Activated naive CD8-positive, alpha-beta T cell treated with anti-CD3 and anti-CD28 coated beads for 36 hours (primary cell): ENCODE results near the gene MIF4GD. TPM values are rescaled to one million over a fixed set of nuclear protein-coding genes. Genes with fewer than 3 reads are reported as not detected.
A peak's percentile ranks its signal among the peaks of the same experiment; 100 is the strongest.
"Not testable (repeated sequence)": the region's sequence is repeated elsewhere in the genome, so short reads cannot be mapped to it uniquely, and the experiment has no call there.

Experiments
- DNase-seq: peaks from one replicate; pipeline ENCODE4 v3.0.0; 2021
- H3K27ac Mint-ChIP-seq: one replicate; pipeline ENCODE4 v1.8.0; 2022; ENCODE audit warnings: mild to moderate bottlenecking, moderate library complexity, mixed read lengths
- H3K27me3 Mint-ChIP-seq: one replicate; pipeline ENCODE4 v1.8.0; 2022; ENCODE audit warnings: mild to moderate bottlenecking, mixed read lengths
- H3K36me3 Mint-ChIP-seq: one replicate; pipeline ENCODE4 v1.8.0; 2021; ENCODE audit warnings: mild to moderate bottlenecking, mixed read lengths
- H3K4me1 Mint-ChIP-seq: one replicate; pipeline ENCODE4 v1.8.0; 2021; ENCODE audit warnings: mixed read lengths
- H3K4me3 Mint-ChIP-seq: one replicate; pipeline ENCODE4 v1.8.0; 2022; ENCODE audit warnings: mild to moderate bottlenecking, moderate library complexity, mixed read lengths
- H3K9me3 Mint-ChIP-seq: one replicate; pipeline ENCODE4 v1.8.0; 2022; ENCODE audit warnings: mixed read lengths
- total RNA-seq, 2 experiments: library from RNA; stranded (reverse); gene quantifications; one replicate each; pipeline ENCODE4 v1.2.3, GENCODE V29; 2021

The MIF4GD gene
- total RNA-seq, 2 experiments from 2014 or later: 35.3 to 38.1 TPM

- peak overlapping the region; percentile 91 for H3K27ac Mint-ChIP-seq
- DNase-seq: no peak
- peak overlapping the region; percentile 55 for H3K4me3 Mint-ChIP-seq
- H3K9me3 Mint-ChIP-seq: no peaks in the 10 kb centered on the region
- H3K4me1 Mint-ChIP-seq: peaks cover 26% of the 10 kb centered on the region
- H3K27me3 Mint-ChIP-seq: no peaks in the 10 kb centered on the region
- peaks cover 2% of the 10 kb centered on the region for H3K36me3 Mint-ChIP-seq
Measured at GRCh38 chr17:75295201-75296158, 24.4 kb upstream of the MIF4GD start.

- H3K36me3 Mint-ChIP-seq, H3K27ac Mint-ChIP-seq, H3K27me3 Mint-ChIP-seq: not testable (repeated sequence)
Measured at GRCh38 chr17:75292810-75293448, 21.9 kb upstream of the MIF4GD start.

GRCh38 chr17:75289832-75290337 lies 18.9 kb upstream of the MIF4GD start:
- Mint-ChIP-seq H3K27me3 (peaks cover 4% of the 10 kb centered on the region), H3K4me1 (peaks cover 22% of the 10 kb centered on the region), H3K27ac (peak overlapping the region; percentile 100), H3K36me3 (peaks cover 16% of the 10 kb centered on the region), H3K9me3 (no peaks in the 10 kb centered on the region), H3K4me3 (peak overlapping the region; percentile 92)
- DNase-seq: peak; percentile 64

More at GRCh38 chr17:75292810-75293448, 21.9 kb upstream of the MIF4GD start:
- H3K4me3 Mint-ChIP-seq, H3K9me3 Mint-ChIP-seq, DNase-seq: not testable (repeated sequence)
- peaks cover 33% of the 10 kb centered on the region for H3K4me1 Mint-ChIP-seq

- Mint-ChIP-seq H3K9me3 (no peaks in the 10 kb centered on the region), H3K27ac (peak within 1 kb of the TSS; percentile 100), H3K4me1 (peaks cover 20% of the 10 kb centered on the region), H3K36me3 (peaks cover 16% of the 10 kb centered on the region), H3K27me3 (peaks cover 4% of the 10 kb centered on the region), H3K4me3 (peak within 1 kb of the TSS; percentile 92)
- peak; percentile 98 for DNase-seq
Measured at GRCh38 chr17:75289115-75289831, 18.2 kb upstream of the MIF4GD start, which contains the start of gene SLC25A19. SLC25A19 (minus strand) TSS chr17:75289433; CDS start chr17:75286764, 2,669 bp downstream.

GRCh38 chr17:75288770-75289114 lies 17.7 kb upstream of the MIF4GD start:
- H3K9me3 Mint-ChIP-seq: no peaks in the 10 kb centered on the region
- peak overlapping the region; percentile 92 for H3K4me3 Mint-ChIP-seq
- peak; percentile 64 for DNase-seq
- peak overlapping the region; percentile 100 for H3K27ac Mint-ChIP-seq
- peaks cover 4% of the 10 kb centered on the region for H3K27me3 Mint-ChIP-seq
- peaks cover 19% of the 10 kb centered on the region for H3K4me1 Mint-ChIP-seq
- H3K36me3 Mint-ChIP-seq: peaks cover 17% of the 10 kb centered on the region

- peaks cover 21% of the 10 kb centered on the region for H3K36me3 Mint-ChIP-seq
Measured at GRCh38 chr17:75288359-75288758, 17.3 kb upstream of the MIF4GD start.

GRCh38 chr17:75287221-75287620 lies 16.2 kb upstream of the MIF4GD start:
- Mint-ChIP-seq H3K27ac (no peak overlapping the region), H3K36me3 (peaks cover 23% of the 10 kb centered on the region), H3K27me3 (peaks cover 4% of the 10 kb centered on the region), H3K4me1 (peaks cover 21% of the 10 kb centered on the region), H3K4me3 (peak overlapping the region; percentile 92), H3K9me3 (no peaks in the 10 kb centered on the region)
- DNase-seq: no peak

More at GRCh38 chr17:75288359-75288758, 17.3 kb upstream of the MIF4GD start:
- H3K27ac Mint-ChIP-seq: peak overlapping the region; percentile 100
- DNase-seq: no peak
- H3K4me3 Mint-ChIP-seq: peak overlapping the region; percentile 92
- H3K9me3 Mint-ChIP-seq: no peaks in the 10 kb centered on the region
- H3K27me3 Mint-ChIP-seq: peaks cover 4% of the 10 kb centered on the region
- H3K4me1 Mint-ChIP-seq: peaks cover 19% of the 10 kb centered on the region

GRCh38 chr17:75285123-75285522 lies 14.1 kb upstream of the MIF4GD start:
- H3K4me1 Mint-ChIP-seq: peaks cover 20% of the 10 kb centered on the region
- no peak overlapping the region for H3K27ac Mint-ChIP-seq
- DNase-seq: no peak
- H3K27me3 Mint-ChIP-seq: peaks cover 4% of the 10 kb centered on the region
- no peaks in the 10 kb centered on the region for H3K9me3 Mint-ChIP-seq
- H3K36me3 Mint-ChIP-seq: peaks cover 27% of the 10 kb centered on the region
- no peak overlapping the region for H3K4me3 Mint-ChIP-seq

- not testable (repeated sequence) for H3K9me3 Mint-ChIP-seq, H3K27me3 Mint-ChIP-seq, H3K27ac Mint-ChIP-seq, H3K4me1 Mint-ChIP-seq, H3K4me3 Mint-ChIP-seq, DNase-seq
- H3K36me3 Mint-ChIP-seq: peaks cover 19% of the 10 kb centered on the region
Measured at GRCh38 chr17:75280189-75280588, 9.2 kb upstream of the MIF4GD start.

GRCh38 chr17:75277664-75278071 lies 6.6 kb upstream of the MIF4GD start:
- H3K36me3 Mint-ChIP-seq: peaks cover 24% of the 10 kb centered on the region
- H3K27ac Mint-ChIP-seq: no peak overlapping the region
- H3K9me3 Mint-ChIP-seq: no peaks in the 10 kb centered on the region
- DNase-seq: no peak
- peaks cover 13% of the 10 kb centered on the region for H3K4me1 Mint-ChIP-seq
- no peak overlapping the region for H3K4me3 Mint-ChIP-seq
- no peaks in the 10 kb centered on the region for H3K27me3 Mint-ChIP-seq

GRCh38 chr17:75273977-75274708 lies 3.1 kb upstream of the MIF4GD start:
- Mint-ChIP-seq H3K4me3 (no peak overlapping the region), H3K4me1 (peaks cover 27% of the 10 kb centered on the region), H3K9me3 (no peaks in the 10 kb centered on the region), H3K36me3 (peaks cover 29% of the 10 kb centered on the region), H3K27me3 (no peaks in the 10 kb centered on the region), H3K27ac (peak overlapping the region; percentile 22)
- no peak for DNase-seq

- Mint-ChIP-seq H3K36me3 (peaks cover 26% of the 10 kb centered on the region), H3K27me3 (no peaks in the 10 kb centered on the region), H3K4me1 (peaks cover 34% of the 10 kb centered on the region), H3K9me3 (no peaks in the 10 kb centered on the region), H3K4me3 (peak overlapping the region; percentile 90), H3K27ac (peak overlapping the region; percentile 69)
- DNase-seq: no peak
Measured at GRCh38 chr17:75272848-75273184, 1.8 kb upstream of the MIF4GD start.

- Mint-ChIP-seq H3K27me3 (no peaks in the 10 kb centered on the region), H3K9me3 (no peaks in the 10 kb centered on the region), H3K4me1 (peaks cover 35% of the 10 kb centered on the region), H3K4me3 (peak overlapping the region; percentile 90), H3K27ac (peak overlapping the region; percentile 89), H3K36me3 (peaks cover 26% of the 10 kb centered on the region)
- peak; percentile 20 for DNase-seq
Measured at GRCh38 chr17:75271955-75272847, 1.2 kb upstream of the MIF4GD start.
